GM21786 (cell line): ENCODE data around the gene ABCC1.

Experiments used
- ATAC-seq: cut with Tn5 transposase; IDR thresholded peaks from one replicate; pipeline ENCODE4 v1.9.1; 2021; ENCODE audit not compliant: unreplicated experiment

Gene ABCC1

GRCh38 chr16:16016388-16016964, 67.1 kb downstream of the ABCC1 start:
- no peak for ATAC-seq

- ATAC-seq, result no peak
Measured at GRCh38 chr16:16017812-16018211, 68.4 kb downstream of the ABCC1 start.

GRCh38 chr16:16018705-16019104, 69.3 kb downstream of the ABCC1 start:
- no peak for ATAC-seq

- no peak for ATAC-seq
Measured at GRCh38 chr16:16019488-16019887, 70.1 kb downstream of the ABCC1 start.

GRCh38 chr16:16020291-16020690, 70.9 kb downstream of the ABCC1 start:
- ATAC-seq, result no peak

GRCh38 chr16:16021020-16021419, 71.6 kb downstream of the ABCC1 start:
- ATAC-seq, result no peak

- no peak for ATAC-seq
Measured at GRCh38 chr16:16021646-16021987, 72.2 kb downstream of the ABCC1 start.

GRCh38 chr16:16021988-16022682, 72.7 kb downstream of the ABCC1 start:
- no peak for ATAC-seq

- no peak for ATAC-seq
Measured at GRCh38 chr16:16022683-16023064, 73.3 kb downstream of the ABCC1 start.

- ATAC-seq, result no peak
Measured at GRCh38 chr16:16025214-16025968, 76.0 kb downstream of the ABCC1 start.

GRCh38 chr16:16027728-16028310, 78.4 kb downstream of the ABCC1 start:
- ATAC-seq, result no peak

GRCh38 chr16:16028311-16028999, 79.0 kb downstream of the ABCC1 start:
- no peak for ATAC-seq

GRCh38 chr16:16029431-16030011, 80.1 kb downstream of the ABCC1 start:
- no peak for ATAC-seq

- ATAC-seq, result no peak
Measured at GRCh38 chr16:16030449-16030848, 81.0 kb downstream of the ABCC1 start.

- ATAC-seq, result no peak
Measured at GRCh38 chr16:16031401-16031800, 82.0 kb downstream of the ABCC1 start.

- no peak for ATAC-seq
Measured at GRCh38 chr16:16032271-16032979, 83.0 kb downstream of the ABCC1 start.

GRCh38 chr16:16033208-16033717, 83.8 kb downstream of the ABCC1 start:
- no peak for ATAC-seq

GRCh38 chr16:16036359-16036792, 87.0 kb downstream of the ABCC1 start:
- ATAC-seq, result no peak

GRCh38 chr16:16037521-16037920, 88.1 kb downstream of the ABCC1 start:
- ATAC-seq, result no peak

GRCh38 chr16:16037970-16038369, 88.6 kb downstream of the ABCC1 start:
- no peak for ATAC-seq
